GM21529 (cell line): Measurements from ENCODE around the gene AKTIP.
A peak's percentile ranks its signal among the peaks of the same experiment; 100 is the strongest.
"Not testable (repeated sequence)": the region's sequence is repeated elsewhere in the genome, so short reads cannot be mapped to it uniquely, and the experiment has no call there.

Experiments used
- ATAC-seq: cut with Tn5 transposase; IDR thresholded peaks from one replicate; pipeline ENCODE4 v1.9.1; 2021; ENCODE audit not compliant: unreplicated experiment

The AKTIP gene

GRCh38 chr16:53517851-53518250, 14.8 kb upstream of the AKTIP start:
- no peak for ATAC-seq

GRCh38 chr16:53515811-53516210, 12.8 kb upstream of the AKTIP start:
- ATAC-seq = no peak

GRCh38 chr16:53515259-53515658, 12.2 kb upstream of the AKTIP start:
- no peak for ATAC-seq

- not testable (repeated sequence) for ATAC-seq
Observed at GRCh38 chr16:53512795-53513194, 9.8 kb upstream of the AKTIP start.

GRCh38 chr16:53511403-53512280, 8.6 kb upstream of the AKTIP start:
- no peak for ATAC-seq

- ATAC-seq = no peak
Observed at GRCh38 chr16:53511084-53511402, 8.0 kb upstream of the AKTIP start.

- no peak for ATAC-seq
Observed at GRCh38 chr16:53510704-53511070, 7.7 kb upstream of the AKTIP start.

GRCh38 chr16:53509906-53510703, 7.1 kb upstream of the AKTIP start:
- ATAC-seq = peak; percentile 64

- ATAC-seq = no peak
Observed at GRCh38 chr16:53507464-53508179, 4.6 kb upstream of the AKTIP start.

GRCh38 chr16:53506254-53506653, 3.2 kb upstream of the AKTIP start:
- no peak for ATAC-seq

- no peak for ATAC-seq
Observed at GRCh38 chr16:53504665-53505064, 1.7 kb upstream of the AKTIP start.

GRCh38 chr16:53503991-53504663, 1.1 kb upstream of the AKTIP start:
- no peak for ATAC-seq

- ATAC-seq = peak; percentile 92
Observed at GRCh38 chr16:53503270-53503923, 388 bp upstream of the AKTIP start.

GRCh38 chr16:53501216-53501859, 1.7 kb downstream of the AKTIP start:
- no peak for ATAC-seq

GRCh38 chr16:53498984-53499383, 4.0 kb downstream of the AKTIP start:
- ATAC-seq = no peak

- no peak for ATAC-seq
Observed at GRCh38 chr16:53495325-53495724, 7.7 kb downstream of the AKTIP start.

- ATAC-seq = no peak
Observed at GRCh38 chr16:53494636-53495035, 8.4 kb downstream of the AKTIP start.

GRCh38 chr16:53492503-53492902, 10.5 kb downstream of the AKTIP start:
- no peak for ATAC-seq

GRCh38 chr16:53489755-53490154, 13.3 kb downstream of the AKTIP start:
- ATAC-seq = no peak

GRCh38 chr16:53486230-53486629, 16.8 kb downstream of the AKTIP start:
- no peak for ATAC-seq
